ENCODE measurements around the gene TERC. TPM values are rescaled to one million over a fixed set of nuclear protein-coding genes. Genes with fewer than 3 reads are reported as not detected.

The TERC gene
- total and polyA plus RNA-seq, 10 of the 15 experiments (the other 5 are each of a cell fraction or from before 2014, with no cell fraction given), result 0.43 to 125 (median 6.2) TPM; not detected in 4

- in situ Hi-C loops (cut with MboI) (no loop called here), intact Hi-C loops (cut with micrococcal nuclease; ENCODE audit: unreplicated experiment) (loop anchor here (1.0 kb wide), 1 partner anchor 41 kb away; the partner anchor contains the start of gene MYNN)
- Histone ChIP-seq H2AFZ (ENCODE audit: control insufficient read depth, low read depth, low read length) (peak overlapping the region; percentile 94), H4K20me1 (ENCODE audit: control insufficient read depth, insufficient read depth) (no peaks in the 10 kb centered on the region), H3K4me2 (ENCODE audit: control insufficient read depth, insufficient read depth) (peak overlapping the region; percentile 100), H3K79me2 (ENCODE audit: control insufficient read depth, insufficient read depth, low read length) (no peaks in the 10 kb centered on the region), H3K27me3 (replicated peaks in 1 of 2; ENCODE audit: control insufficient read depth in 2 of 2, insufficient read depth in 2 of 2, low read length in 1 of 2) (no peaks in the 10 kb centered on the region), H3K4me3 (peak overlapping the region; percentile 71), H3K27ac (ENCODE audit: control insufficient read depth, insufficient read depth) (peak overlapping the region; percentile 77), H3K9ac (ENCODE audit: control insufficient read depth, insufficient read depth, low read length) (peak overlapping the region; percentile 60), H3K4me1 (ENCODE audit: control insufficient read depth, insufficient read depth, low read length) (peaks cover 12% of the 10 kb centered on the region), H3K36me3 (ENCODE audit: control insufficient read depth in 2 of 2, insufficient read depth in 2 of 2, low read length in 1 of 2) (no peaks in the 10 kb centered on the region), H3K9me3 (replicated peaks; ENCODE audit: control insufficient read depth, insufficient read depth, low read length) (peaks cover 3% of the 10 kb centered on the region; the same call in 1 of the 3 replicates)
- CTCF ChIA-PET, result interaction anchor here (0.8 to 1.7 kb wide), 7 partner anchors 12 to 239 kb away, joined by 3 to 4 read pairs (median 3); partner anchors contain the start of genes SEC62 and TERC
- peak; percentile 91 for ATAC-seq
- TSS peak; percentile 84 for BruUV-seq (replicated peaks)
- DNase-seq (ENCODE audit: low read depth, low spot score), result peak; percentile 83
- 8% methylated on average over 25 of the region's 27 CpGs for WGBS (ENCODE audit: insufficient coverage, insufficient replicate concordance, low lambda C conversion rate, missing lambda C conversion rate)
- RAD21 ChIA-PET (ENCODE audit: unreplicated experiment), result interaction anchor here (0.7 to 2.1 kb wide), 7 partner anchors 18 to 240 kb away, joined by 3 to 10 read pairs (median 4); partner anchors contain the start of gene MYNN
- SMC1A ChIA-PET (ENCODE audit: uncharacterized antibody, unreplicated experiment), result interaction anchor here (0.7 to 1.9 kb wide), 4 partner anchors 8 to 151 kb away, joined by 3 to 5 read pairs (median 4); no protein-coding TSS in a partner anchor
- peak; percentile 90 for FAIRE-seq
- POLR2A ChIA-PET, result interaction anchor here (0.5 kb wide), 1 partner anchor 228 kb away, joined by 4 read pairs; no protein-coding TSS in a partner anchor
- TF ChIP-seq CREB1 (IDR thresholded peaks at IDR 0.05; ENCODE audit: low read depth) (peak; percentile 70; the same call in 1 of the 2 replicates), POU2F2 (IDR thresholded peaks at IDR 0.05; ENCODE audit: borderline replicate concordance, low read depth, low read length) (peak; percentile 57; the same call in 2 of the 3 replicates), GABPA (IDR thresholded peaks at IDR 0.05; ENCODE audit: low read depth) (no peak), SMC3 (IDR thresholded peaks at IDR 0.05; ENCODE audit: borderline replicate concordance, low read length) (no peak; the same call in 1 of the 2 replicates), ZNF274 (IDR thresholded peaks at IDR 0.05; ENCODE audit: insufficient read depth, insufficient read length) (no peak), WRNIP1 (IDR thresholded peaks at IDR 0.05; ENCODE audit: borderline replicate concordance, low read depth, low read length) (no peak), POLR2A (IDR thresholded peaks at IDR 0.05; ENCODE audit: low read depth, low read length) (peak; percentile 70), MEF2A (IDR thresholded peaks at IDR 0.05; ENCODE audit: insufficient read depth, low read depth, low read length) (0 out of 2 replicates have a peak, but pooled peaks have one; percentile 16), ETV6 (conservative IDR thresholded peaks at IDR 0.05 in 1 of 2, IDR thresholded peaks at IDR 0.05 in 1 of 2; ENCODE audit: borderline replicate concordance in 1 of 2, low read depth in 1 of 2) (peak in 1 of 2 experiments; percentile 58; a peak in 1 of 4 replicates), RBBP5 (conservative IDR thresholded peaks at IDR 0.05) (no peak), IRF3 (IDR thresholded peaks at IDR 0.05) (no peak), CBX3 (IDR thresholded peaks at IDR 0.05; ENCODE audit: borderline replicate concordance, low read depth) (no peak), SIX5 (IDR thresholded peaks at IDR 0.05; ENCODE audit: low read depth, low read length, severe bottlenecking) (no peak), PBX3 (IDR thresholded peaks at IDR 0.05; ENCODE audit: insufficient replicate concordance, low read depth, low read length) (peak; percentile 87), MXI1 (IDR thresholded peaks at IDR 0.05; ENCODE audit: low read depth, low read length) (peak; percentile 82), ASH2L (IDR thresholded peaks at IDR 0.05; ENCODE audit: borderline replicate concordance, low read depth) (no peak; the same call in 1 of the 2 replicates), EP300 (IDR thresholded peaks at IDR 0.05; ENCODE audit: borderline replicate concordance in 1 of 2, control insufficient read depth in 1 of 2, low read depth in 2 of 2, low read length in 2 of 2) (peak; percentile 62 to 84; a peak in 3 of 4 replicates), IRF4 (IDR thresholded peaks at IDR 0.05; ENCODE audit: low read depth, low read length) (0 out of 2 replicates have a peak, but pooled peaks have one; percentile 47), NFXL1 (IDR thresholded peaks at IDR 0.05; ENCODE audit: borderline replicate concordance) (no peak), NR2F1 (conservative IDR thresholded peaks at IDR 0.05) (peak; percentile 74)
Measured at GRCh38 chr3:169813757-169814517, 49.1 kb upstream of the TERC start.

Data from GM12878 (cell line).